ENCODE data around the gene PRR15L.

The PRR15L gene

DNA sequence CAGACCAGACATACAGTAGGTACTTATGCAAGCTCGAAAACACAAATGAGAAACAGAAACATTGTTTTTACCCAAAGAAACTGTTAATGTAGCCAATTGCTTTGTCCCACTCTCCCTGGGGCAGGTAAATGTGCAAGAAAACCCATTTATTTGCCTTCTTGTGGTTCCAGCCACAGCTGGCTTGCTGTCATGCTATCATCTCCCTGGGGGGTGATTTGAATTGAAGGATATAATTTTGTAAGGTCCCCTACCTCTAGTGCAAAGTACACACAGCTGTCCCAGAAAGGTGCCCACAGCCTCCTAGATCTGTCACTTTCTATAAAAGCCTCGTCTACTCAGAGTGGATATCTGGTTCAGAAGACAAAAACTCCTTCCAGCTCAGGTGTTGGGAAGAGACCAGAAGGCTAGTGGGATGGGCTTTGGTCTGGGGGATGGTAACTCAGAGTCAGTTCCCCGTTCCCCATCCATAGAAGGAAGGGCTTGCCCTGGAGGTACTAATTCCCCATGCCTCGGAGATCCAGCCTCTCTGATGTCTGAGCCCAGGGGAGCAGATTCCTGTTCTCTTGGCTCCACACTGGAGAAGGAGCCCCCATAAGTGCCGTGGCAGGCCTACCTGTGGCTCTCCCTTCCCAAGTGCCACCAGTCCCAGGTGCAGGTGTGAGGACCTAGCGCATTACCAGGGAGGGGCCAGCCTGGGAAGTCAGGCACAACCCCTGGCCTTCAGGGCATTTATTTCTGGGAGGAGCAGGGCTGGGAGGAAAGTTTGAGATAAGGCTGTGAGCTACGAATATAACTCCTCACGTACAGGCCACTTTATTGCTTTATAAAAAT is 2.4 kb upstream of the PRR15L start:
- DNase-seq (ENCODE audit: low read depth), result no peak

GRCh38 chr17:47956791-47957590 is 692 bp downstream of the PRR15L start:
- DNase-seq (ENCODE audit: low read depth), result peak; percentile 48

GRCh38 chr17:47955497-47956461 is 1.9 kb downstream of the PRR15L start:
- peak; percentile 49 for DNase-seq (ENCODE audit: low read depth)

DNA sequence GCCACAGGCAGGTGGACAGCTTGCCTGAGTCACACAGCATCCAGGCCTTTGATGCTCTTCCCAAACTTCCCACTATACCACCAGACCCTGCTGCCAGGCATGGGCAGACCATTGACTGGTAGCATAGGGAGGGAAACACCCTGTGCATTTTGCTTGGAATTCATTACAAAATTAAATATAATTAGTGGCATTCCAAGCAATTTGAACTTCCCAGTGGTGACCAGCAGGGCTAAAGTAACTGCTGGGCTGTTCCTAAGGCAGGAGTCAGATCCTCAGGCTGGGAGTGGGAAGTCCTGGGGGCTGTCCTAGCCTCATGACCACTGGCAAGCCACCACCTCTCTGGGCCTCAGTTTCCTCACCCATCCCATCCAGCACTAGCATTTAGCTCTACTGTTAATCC is 3.8 kb downstream of the PRR15L start:
- no peak for DNase-seq (ENCODE audit: low read depth)

DNA sequence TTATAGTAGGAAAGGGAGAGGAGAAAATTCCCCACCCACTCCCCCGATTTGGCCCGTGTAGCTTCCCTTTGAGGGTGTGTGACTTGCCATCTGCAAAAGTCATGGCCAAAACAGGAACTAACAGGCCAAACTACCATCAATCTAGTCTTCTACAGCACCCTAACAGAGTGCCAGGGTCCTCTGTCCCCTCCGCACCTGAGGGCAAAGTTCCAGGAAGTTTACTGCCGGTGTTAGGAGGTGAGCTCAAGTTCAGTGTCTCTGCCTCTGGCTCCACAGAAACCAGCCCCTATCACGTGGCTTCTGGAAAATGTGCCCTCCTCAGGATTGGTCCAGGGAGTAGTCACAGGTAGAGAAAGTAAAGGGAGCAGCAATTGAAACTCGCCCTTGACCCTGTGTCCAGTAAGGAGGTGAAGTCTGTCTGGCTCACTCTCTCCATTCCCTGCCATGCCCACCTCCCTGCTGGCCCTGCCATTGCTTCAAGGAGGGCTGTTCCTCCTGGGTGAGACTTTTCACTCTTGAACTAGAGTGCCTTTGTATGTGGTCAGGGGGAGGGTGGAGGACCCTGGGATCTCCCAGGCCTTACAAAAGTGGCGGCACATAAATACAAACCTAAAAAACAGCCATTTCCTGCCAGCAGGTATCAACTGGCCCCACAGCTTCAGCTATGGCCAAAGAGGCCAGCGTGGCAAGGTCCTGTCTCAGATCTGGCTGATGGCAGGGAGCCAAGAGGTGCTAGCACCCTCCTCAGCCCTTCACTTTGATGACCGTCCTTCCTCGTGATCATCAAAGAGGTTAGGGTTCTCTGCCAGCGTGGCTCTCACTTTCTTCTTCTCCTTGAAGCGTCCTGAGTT is 5.3 kb downstream of the PRR15L start:
- no peak for DNase-seq (ENCODE audit: low read depth)

GRCh38 chr17:47950448-47950847 is 7.2 kb downstream of the PRR15L start:
- DNase-seq (ENCODE audit: low read depth), result no peak

- no peak for DNase-seq (ENCODE audit: low read depth)
Observed at GRCh38 chr17:47949946-47950345, 7.7 kb downstream of the PRR15L start.

DNA sequence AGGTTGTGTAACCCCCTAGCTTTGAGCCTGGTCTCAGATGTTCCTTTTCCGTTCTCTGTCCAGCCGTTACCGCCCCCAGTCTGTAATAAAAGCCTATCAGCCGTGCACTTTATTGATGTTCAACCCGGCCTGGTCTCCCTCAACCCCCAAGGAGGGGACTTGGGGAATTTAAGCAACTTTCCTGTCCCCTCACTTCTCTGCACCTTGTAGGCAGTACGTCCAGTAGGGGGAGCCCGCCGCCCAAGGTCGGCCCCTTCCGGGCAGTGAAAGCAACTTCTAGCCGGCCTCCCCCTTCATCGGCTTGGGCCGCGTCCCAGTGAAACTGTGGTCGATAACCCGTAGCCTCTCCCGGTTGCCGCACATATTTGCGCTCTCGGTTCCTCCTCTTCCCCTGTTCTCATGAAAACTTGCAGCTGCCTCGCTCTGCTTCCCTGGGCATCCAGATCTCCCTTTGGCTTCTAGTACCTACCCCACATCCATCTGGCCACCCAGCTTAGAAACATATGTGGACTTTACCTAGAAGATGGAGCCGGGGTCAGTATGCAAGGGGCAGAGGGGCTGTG is 8.4 kb downstream of the PRR15L start:
- DNase-seq (ENCODE audit: low read depth), result peak; percentile 77

DNA sequence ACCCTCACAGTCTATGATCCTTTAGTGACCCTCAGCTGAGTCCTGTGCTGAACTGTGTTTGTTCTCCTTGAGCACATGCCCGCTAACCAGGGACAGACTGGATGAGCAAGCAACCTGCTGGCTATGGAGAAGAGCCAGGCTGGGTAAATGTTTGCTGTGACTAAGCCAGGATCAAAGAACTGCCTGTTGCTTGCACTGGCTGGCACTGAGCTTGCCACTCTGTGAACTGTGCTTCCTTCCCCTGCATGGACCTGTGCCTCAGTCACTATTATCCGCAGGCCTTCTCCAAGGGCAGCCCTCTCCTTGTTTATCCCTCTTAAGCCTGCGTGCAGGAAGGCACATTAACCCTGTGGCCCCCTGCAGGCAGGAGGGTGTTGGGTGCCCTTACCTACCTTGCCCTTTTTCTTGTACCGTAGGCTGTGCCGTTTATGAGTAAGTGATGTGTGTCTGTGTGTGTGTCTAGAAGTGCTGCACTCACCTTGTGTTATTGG is 8.9 kb downstream of the PRR15L start:
- no peak for DNase-seq (ENCODE audit: low read depth)

DNA sequence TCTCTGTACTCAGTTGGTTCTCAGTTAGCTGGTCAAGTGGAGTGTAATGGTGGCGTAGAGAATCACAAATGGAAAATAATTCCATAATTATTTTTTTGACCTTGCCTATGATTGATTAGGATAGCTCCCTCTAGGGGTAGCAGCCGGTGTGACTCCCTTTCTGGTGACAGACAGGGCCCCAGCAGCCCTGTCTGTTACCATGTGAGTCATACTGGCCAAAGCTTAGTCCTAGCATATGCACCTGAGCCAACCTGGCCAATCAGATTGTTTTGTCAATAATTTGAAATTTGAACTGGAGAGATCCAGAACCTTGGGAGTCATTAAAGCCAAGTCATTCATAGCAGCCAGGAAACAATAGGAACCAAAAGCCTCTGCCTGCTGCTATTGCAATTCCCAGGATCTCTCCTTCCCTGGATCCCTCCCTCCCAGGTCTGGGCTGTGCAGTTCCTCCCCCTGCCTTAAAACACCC is 10.7 kb downstream of the PRR15L start:
- DNase-seq (ENCODE audit: low read depth), result peak; percentile 72

GRCh38 chr17:47946516-47946915 is 11.2 kb downstream of the PRR15L start:
- no peak for DNase-seq (ENCODE audit: low read depth)

DNA sequence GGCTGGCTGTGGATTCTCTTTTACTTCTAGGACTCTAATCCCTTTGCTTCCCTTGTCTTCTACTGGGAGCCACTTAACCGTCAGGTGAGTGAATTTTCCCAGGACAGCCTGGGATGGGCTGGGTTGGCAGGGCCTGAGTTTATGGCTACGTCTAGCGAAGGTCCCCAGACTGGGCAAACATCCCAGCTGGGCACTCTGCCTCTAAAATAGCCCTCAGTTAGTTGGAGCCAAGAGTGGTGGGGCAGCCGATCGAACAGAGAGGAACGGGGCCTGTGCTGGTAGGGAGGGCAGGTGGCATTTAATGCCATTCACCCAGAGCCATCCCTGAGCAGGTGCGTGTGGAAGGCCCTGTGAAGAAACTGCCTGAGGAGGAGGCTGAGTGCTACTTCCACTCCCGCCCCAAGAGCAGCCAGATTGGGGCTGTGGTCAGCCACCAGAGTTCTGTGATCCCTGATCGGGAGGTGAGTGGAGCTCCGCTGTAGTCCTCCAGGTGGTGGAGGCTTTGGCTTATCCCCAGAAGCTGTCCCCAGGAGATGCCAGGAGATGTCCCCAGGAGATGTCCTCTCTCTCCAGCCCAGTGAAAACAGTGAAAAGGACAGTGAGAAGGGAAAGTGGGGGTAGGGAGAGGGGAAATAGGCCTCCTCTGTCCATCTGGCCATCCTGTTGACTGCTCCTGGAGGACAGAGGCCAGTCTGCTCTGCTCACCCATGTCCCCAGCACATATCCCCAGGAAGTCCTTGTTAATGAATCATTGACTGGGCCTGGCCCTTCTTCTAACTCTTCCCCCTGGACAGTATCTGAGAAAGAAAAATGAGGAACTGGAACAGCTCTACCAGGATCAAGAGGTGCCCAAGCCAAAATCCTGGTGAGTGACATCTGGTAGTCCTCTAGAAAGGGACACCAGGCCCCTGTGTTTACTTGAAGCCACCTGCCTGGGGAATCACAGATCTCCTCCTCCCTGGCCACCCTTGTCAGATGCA is 11.9 kb downstream of the PRR15L start:
- no peak for DNase-seq (ENCODE audit: low read depth)

- peak; percentile 92 for DNase-seq (ENCODE audit: low read depth)
Observed at GRCh38 chr17:47945080-47945479, 12.6 kb downstream of the PRR15L start.

DNA sequence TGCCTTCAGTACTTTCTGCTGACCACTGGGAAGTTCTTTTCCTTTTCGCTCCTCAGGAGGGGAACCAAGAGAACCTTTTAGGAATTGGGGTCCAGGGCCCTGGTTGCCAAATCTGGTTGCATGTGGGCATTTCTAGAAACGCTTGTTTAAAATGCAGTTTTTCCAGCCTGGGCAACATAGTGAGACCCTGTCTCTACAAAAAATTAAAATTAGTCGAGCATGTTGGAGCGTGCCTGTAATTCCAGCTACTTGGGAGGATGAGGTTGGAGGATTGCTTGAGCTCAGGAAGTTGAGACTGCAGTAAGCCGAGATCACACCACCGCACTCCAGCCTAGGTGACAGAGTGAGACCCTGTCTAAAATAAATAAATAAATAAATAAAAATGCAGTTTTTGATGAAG is 15.1 kb downstream of the PRR15L start:
- DNase-seq (ENCODE audit: low read depth), result no peak

DNA sequence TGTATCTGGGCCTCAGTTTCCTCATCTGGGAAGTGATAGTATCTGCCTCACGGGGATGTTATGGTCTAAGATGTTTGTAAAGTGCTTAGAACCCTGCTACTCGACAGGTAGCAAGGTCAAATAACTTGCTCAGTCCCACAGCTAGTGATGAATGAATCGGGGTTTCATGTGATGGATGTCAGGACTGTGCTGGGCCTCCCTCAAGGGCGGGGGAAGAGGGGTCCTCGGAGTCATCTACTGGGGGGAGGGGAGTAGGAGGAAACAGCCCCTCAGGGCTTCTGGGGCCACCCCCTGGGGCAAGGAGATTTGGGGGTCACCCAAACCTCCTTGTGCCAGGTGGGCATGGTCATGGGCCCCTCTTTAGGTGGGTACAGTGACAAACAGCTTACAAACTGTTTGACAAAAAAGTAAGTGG is 15.6 kb downstream of the PRR15L start:
- no peak for DNase-seq (ENCODE audit: low read depth)

GRCh38 chr17:47941246-47942095 is 16.2 kb downstream of the PRR15L start, which contains the start of gene PNPO:
PNPO (plus strand) TSS chr17:47941571; CDS start chr17:47941676, 105 bp downstream.
- DNase-seq (ENCODE audit: low read depth), result peak; percentile 98

DNA sequence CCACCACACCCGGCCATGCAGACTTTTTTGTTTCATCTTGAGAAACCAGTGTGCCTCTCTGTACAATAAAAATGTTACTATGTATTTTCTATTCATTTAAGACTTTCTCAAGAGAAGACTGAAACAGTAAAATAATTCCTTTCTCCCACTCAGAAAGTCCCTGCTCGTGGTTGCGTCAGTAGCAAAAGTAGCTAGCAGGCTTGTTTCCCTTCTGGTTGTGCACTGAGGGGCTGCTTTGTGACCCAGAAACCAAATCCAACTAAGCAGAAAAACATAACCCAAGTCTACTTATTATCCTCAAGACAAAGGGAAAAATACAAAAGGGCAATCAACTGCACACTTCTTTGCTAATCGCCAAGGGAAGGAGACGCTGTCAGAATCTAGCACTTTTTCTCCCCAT is 19.7 kb downstream of the PRR15L start:
- DNase-seq (ENCODE audit: low read depth), result no peak

DNA sequence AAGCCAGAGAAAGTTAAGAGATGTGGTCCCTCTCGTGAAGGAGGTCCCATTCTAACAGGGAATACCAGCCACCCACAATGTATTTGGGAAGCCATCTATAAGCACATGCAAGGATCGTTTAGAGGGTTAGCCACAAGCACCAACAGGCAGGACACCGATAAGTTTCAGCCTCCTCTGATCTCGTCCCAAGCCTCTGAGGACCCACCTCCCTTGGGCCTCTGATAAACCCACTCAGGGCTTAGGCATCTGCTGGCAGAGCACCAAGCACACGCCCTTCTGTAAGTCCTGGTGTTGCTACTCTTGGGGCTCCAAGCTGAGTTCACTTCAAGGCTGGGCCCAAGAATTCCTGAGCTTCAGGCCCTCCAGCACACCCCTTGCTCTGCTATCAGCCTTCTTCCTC is 21.7 kb downstream of the PRR15L start:
- DNase-seq (ENCODE audit: low read depth), result peak; percentile 83
